Epidermal melanocyte (primary cell): ENCODE data around the gene ZNF324B.
"Not testable (repeated sequence)": the region's sequence is repeated elsewhere in the genome, so short reads cannot be mapped to it uniquely, and the experiment has no call there.

Source experiments
- DNase-seq: peaks from one replicate; pipeline ENCODE4 v3.0.0; 2011; ENCODE audit warnings: low spot score; ENCODE audit not compliant: insufficient read length

The ZNF324B gene

GRCh38 chr19:58451358-58452101 lies at the start of gene ZNF324B:
ZNF324B (plus strand) TSS chr19:58451622; CDS start chr19:58453702, 2,080 bp downstream.
- DNase-seq = peak; percentile 96

DNA sequence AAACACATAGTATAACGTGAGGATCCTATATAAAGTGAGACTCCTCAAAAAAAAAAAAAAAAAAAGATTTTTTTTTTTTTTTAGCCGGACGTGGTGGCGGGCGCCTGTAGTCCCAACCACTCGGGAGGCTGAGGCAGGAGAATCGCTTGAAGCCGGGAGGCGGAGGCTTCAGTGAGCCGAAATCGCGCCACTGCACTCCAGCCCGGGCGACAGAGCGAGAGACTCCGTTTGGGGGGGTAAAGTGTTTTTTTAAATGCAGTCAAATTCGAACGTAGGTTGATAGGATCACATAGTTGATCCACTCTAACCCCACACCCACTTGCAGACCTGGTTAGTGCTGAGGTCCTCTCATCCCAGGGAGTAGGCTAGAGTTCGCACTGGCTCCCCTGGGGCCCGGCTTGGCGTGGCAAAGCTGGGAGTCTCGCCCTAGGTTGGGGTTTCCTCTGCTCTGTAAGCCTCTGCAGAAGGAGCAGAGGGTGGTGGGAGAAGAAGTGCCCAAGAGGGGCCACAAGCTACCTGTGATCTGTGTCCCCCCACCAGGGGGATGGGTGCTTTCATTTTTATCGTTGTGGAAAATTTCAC lies 49.5 kb upstream of the ZNF324B start:
- no peak for DNase-seq

GRCh38 chr19:58403920-58404478 lies 47.4 kb upstream of the ZNF324B start:
- not testable (repeated sequence) for DNase-seq

- no peak for DNase-seq
Observed at GRCh38 chr19:58406818-58407657, 44.4 kb upstream of the ZNF324B start.

DNA sequence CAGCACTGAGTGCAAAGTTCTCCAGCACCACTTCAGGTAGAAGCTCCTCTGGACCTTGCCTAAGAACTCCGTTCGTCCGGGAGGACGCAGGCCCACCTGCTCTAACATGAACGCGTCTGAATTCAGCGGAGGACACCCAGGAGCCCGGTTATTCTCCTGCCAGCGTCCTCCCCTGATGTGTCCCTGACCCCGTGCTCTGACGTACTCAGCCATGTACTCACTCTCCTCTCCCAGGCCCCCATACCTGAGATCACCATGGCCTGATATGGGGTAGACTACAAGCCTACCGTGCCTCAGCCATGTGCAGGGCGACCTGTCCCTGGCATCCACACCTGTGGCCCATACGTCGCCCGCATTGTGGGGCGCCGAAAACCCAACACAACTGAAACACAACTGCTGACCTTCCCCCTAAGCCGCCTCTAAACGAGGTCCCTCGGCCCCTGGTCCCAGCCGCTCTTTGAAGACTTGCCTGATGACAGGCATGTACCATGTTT lies 43.7 kb upstream of the ZNF324B start:
- no peak for DNase-seq

DNA sequence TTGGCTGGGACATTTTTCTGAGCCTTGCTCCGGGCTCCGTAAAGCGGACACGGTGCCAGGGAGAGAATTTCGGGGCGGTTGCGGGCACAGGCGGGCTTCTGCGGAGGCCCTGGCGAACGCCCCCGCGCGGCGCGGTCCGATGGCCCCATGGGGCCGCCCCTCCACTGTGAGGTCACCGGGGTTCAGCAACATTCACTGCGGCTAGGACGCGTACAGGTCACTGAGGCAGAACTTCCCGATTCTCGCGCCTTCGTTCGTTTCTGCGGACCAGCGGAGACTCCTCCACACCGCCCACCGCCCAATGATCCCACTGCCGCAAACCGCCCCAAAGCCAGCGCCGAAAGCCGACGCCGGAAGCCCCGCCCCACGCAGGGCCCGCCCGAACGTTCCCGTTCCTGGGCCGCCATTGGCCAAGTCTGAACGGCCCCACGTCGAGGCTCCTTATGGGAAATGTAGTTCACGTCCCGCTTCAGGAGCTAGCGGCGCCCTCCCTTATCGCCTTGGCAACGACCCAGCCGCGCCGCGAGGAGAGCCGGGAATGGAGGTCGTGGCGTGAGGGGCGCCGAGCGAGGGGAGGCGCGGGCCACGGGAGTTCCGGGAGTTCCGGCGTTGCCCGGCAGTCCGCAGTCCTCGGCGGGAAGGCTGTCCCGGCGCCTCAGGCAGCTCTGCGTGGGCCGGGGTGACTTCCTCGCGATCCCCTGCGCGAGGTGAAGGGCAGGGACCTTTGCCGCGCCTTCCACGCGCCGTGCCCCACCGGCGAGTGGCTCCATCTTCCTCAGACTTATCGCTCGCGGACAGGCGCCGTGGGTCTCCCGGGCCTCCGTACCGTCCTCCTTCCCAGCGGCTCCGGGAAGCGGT lies 43.0 kb upstream of the ZNF324B start, which contains the start of gene ZNF584:
ZNF584 (plus strand) TSS at position 498 of the 858 bp plus-strand sequence. CDS start 499 bp downstream, outside the sequence.
- DNase-seq = peak; percentile 95

DNA sequence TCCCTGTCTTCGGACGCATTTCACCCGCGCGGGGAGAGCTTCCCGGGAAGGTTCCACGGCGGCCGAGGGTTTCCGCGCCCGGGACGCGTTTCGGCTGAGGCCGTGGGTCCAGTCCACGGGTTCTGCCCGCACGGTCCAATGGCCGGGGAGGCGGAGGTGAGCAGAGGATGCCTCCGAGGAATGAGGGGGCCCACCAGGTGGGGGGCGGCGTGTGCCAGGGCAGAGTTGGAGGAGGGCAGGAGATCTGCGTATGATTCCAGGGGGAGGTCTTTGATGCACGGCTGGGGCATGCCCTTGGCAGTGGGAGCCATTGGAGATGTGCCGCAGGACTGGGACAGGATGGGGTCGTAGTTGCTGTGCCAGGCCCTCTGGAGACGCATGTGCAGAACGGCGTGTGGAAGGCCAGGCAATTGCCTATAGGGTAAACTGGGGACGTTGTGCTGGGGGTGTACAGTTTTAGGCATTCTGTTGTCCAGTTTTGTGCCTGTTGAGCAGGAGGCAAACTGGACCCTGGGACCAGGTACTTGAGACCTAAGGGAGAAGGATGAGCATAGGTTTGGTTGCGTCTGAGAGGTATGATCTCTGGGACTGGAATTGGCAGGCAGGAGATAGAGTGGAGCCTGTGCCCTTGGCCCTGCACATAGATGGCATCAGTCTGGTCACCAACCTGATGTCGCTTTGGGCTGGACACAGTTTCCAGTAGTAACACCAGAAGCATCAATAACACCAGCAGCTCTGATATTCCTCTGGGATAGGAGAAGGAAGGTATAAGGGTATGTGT lies 42.2 kb upstream of the ZNF324B start:
- DNase-seq = no peak

GRCh38 chr19:58416604-58417003 lies 34.8 kb upstream of the ZNF324B start:
- DNase-seq = no peak

GRCh38 chr19:58417071-58417470 lies 34.4 kb upstream of the ZNF324B start:
- no peak for DNase-seq

- DNase-seq = no peak
Observed at GRCh38 chr19:58428617-58429016, 22.8 kb upstream of the ZNF324B start.

DNA sequence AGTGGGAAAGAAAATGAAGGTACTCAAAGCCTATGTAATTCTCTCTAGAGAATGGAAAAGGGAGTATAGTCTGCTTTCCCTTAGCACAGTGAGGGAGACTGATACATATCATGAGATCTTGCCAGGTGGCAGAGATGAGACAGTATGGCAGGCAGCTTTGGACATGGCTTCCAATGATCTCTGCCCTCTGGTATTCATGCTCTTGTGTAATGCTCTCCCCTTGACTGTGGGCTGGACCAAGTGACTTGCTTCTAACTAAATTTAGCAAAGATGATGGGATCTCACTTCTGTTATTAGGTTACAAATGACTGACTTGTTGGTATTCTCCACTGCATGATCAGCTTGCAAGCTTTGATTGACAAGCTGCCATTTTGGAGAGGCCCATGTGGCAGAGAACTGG lies 21.7 kb upstream of the ZNF324B start:
- DNase-seq = no peak

DNA sequence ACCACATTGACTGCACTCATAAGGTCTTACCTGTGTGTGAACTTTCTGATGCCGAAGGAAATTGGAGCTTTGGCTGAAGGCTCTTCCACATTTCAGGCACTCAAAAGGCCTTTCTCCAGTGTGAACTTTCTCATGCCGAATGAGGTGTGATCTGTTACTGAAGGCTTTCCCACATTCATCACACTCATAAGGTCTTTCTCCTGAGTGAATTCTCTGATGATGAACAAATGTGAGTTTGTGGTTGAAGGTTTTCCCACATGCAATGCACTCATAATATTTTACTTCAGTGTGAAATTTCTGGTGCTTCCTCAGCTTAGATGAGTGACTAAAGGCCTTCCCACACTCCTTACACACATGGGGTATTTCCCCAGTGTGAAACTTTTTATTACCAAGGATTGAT lies 17.2 kb upstream of the ZNF324B start:
- no peak for DNase-seq

- peak; percentile 98 for DNase-seq
Observed at GRCh38 chr19:58439576-58440554, 11.6 kb upstream of the ZNF324B start, which contains the start of gene ZNF132. ZNF132 (minus strand) TSS chr19:58440153; CDS start chr19:58439821, 332 bp downstream.

DNA sequence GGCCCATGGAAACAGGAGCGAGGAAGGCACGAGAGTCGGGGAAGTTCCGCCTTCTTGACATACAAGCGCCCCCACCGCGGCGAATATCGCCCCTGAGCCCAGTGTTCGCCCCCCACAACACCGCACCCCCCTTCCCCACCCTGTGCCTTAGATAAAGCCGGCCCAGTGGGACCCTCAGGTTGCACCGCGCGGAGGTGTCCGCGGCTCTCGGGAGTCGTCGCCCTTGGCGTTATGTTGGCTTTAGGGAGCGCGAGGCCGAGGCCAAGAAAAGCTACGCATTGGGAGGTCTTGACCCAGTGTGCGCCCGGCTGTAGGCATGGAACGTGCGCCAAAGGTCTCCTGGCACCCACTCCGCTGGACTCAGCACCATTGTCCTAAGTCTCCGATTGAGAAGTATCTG lies 10.9 kb upstream of the ZNF324B start:
- DNase-seq = no peak

GRCh38 chr19:58442986-58443385 lies 8.4 kb upstream of the ZNF324B start:
- DNase-seq = not testable (repeated sequence)

- not testable (repeated sequence) for DNase-seq
Observed at GRCh38 chr19:58448860-58449259, 2.6 kb upstream of the ZNF324B start.

GRCh38 chr19:58449980-58450379 lies 1.4 kb upstream of the ZNF324B start:
- DNase-seq = not testable (repeated sequence)

- no peak for DNase-seq
Observed at GRCh38 chr19:58450856-58451357, 515 bp upstream of the ZNF324B start.
